LoVo (cell line): ENCODE measurements around the gene VIPR2.
"Not testable (repeated sequence)": the region's sequence is repeated elsewhere in the genome, so short reads cannot be mapped to it uniquely, and the experiment has no call there.

Experiments
- DNase-seq: peaks from one replicate; pipeline ENCODE4 v3.0.0-alpha.2; 2016; ENCODE audit warnings: low spot score

The VIPR2 gene

GRCh38 chr7:159104188-159104920 is 40.3 kb downstream of the VIPR2 start:
- DNase-seq = no peak

GRCh38 chr7:159103382-159104187 is 41.1 kb downstream of the VIPR2 start:
- DNase-seq = no peak

GRCh38 chr7:159102681-159103381 is 41.8 kb downstream of the VIPR2 start:
- DNase-seq = no peak

- not testable (repeated sequence) for DNase-seq
These were observed 43.0 kb downstream of the VIPR2 start for GRCh38 chr7:159101661-159102091.

GRCh38 chr7:159101083-159101395 is 43.6 kb downstream of the VIPR2 start:
- not testable (repeated sequence) for DNase-seq

- DNase-seq = not testable (repeated sequence)
These were observed 44.2 kb downstream of the VIPR2 start for GRCh38 chr7:159100281-159101082.

GRCh38 chr7:159099711-159100231 is 44.9 kb downstream of the VIPR2 start:
- DNase-seq = no peak

GRCh38 chr7:159098811-159099655 is 45.6 kb downstream of the VIPR2 start:
- DNase-seq = no peak

- no peak for DNase-seq
These were observed 46.3 kb downstream of the VIPR2 start for GRCh38 chr7:159098424-159098786.

GRCh38 chr7:159097661-159098423 is 46.8 kb downstream of the VIPR2 start:
- no peak for DNase-seq

GRCh38 chr7:159096736-159097581 is 47.7 kb downstream of the VIPR2 start:
- DNase-seq = no peak

GRCh38 chr7:159095979-159096411 is 48.7 kb downstream of the VIPR2 start:
- DNase-seq = no peak

GRCh38 chr7:159094919-159095915 is 49.5 kb downstream of the VIPR2 start:
- no peak for DNase-seq

- no peak for DNase-seq
These were observed 50.5 kb downstream of the VIPR2 start for GRCh38 chr7:159094023-159094740.

GRCh38 chr7:159093351-159093971 is 51.2 kb downstream of the VIPR2 start:
- no peak for DNase-seq

- DNase-seq = no peak
These were observed 52.0 kb downstream of the VIPR2 start for GRCh38 chr7:159092701-159093121.
